ENCODE results near the gene NAV2.
A peak's percentile ranks its signal among the peaks of the same experiment; 100 is the strongest.
"Not testable (repeated sequence)": the region's sequence is repeated elsewhere in the genome, so short reads cannot be mapped to it uniquely, and the experiment has no call there.

Gene NAV2

GRCh38 chr11:19869466-19869865, 156.8 kb downstream of the NAV2 start:
- DNase-seq: peak in 1 of 2 experiments; percentile 16

- no peak for DNase-seq
Measured at GRCh38 chr11:19869946-19870589, 157.4 kb downstream of the NAV2 start.

- DNase-seq: peak; percentile 60 to 69
Measured at GRCh38 chr11:19871531-19871930, 158.9 kb downstream of the NAV2 start.

- DNase-seq: peak; percentile 27 to 85
Measured at GRCh38 chr11:19872512-19873145, 160.0 kb downstream of the NAV2 start.

- DNase-seq: no peak
Measured at GRCh38 chr11:19873730-19874129, 161.1 kb downstream of the NAV2 start.

GRCh38 chr11:19874266-19874665, 161.6 kb downstream of the NAV2 start:
- DNase-seq: no peak

- no peak for DNase-seq
Measured at GRCh38 chr11:19876750-19877149, 164.1 kb downstream of the NAV2 start.

GRCh38 chr11:19878520-19878919, 165.9 kb downstream of the NAV2 start:
- no peak for DNase-seq

- DNase-seq: peak in 1 of 2 experiments; percentile 76
Measured at GRCh38 chr11:19879307-19880087, 166.9 kb downstream of the NAV2 start.

GRCh38 chr11:19880088-19880345, 167.4 kb downstream of the NAV2 start:
- peak in 1 of 2 experiments; percentile 36 for DNase-seq

- DNase-seq: no peak
Measured at GRCh38 chr11:19881177-19881576, 168.5 kb downstream of the NAV2 start.

- DNase-seq: no peak
Measured at GRCh38 chr11:19882356-19882755, 169.7 kb downstream of the NAV2 start.

- no peak for DNase-seq
Measured at GRCh38 chr11:19886498-19886897, 173.9 kb downstream of the NAV2 start.

GRCh38 chr11:19887842-19888241, 175.2 kb downstream of the NAV2 start:
- DNase-seq: no peak

- no peak for DNase-seq
Measured at GRCh38 chr11:19889531-19889930, 176.9 kb downstream of the NAV2 start.

- DNase-seq: no peak
Measured at GRCh38 chr11:19890308-19890707, 177.7 kb downstream of the NAV2 start.

GRCh38 chr11:19891022-19891421, 178.4 kb downstream of the NAV2 start:
- DNase-seq: no peak

- no peak for DNase-seq
Measured at GRCh38 chr11:19892387-19892786, 179.8 kb downstream of the NAV2 start.

- no peak for DNase-seq
Measured at GRCh38 chr11:19892876-19893275, 180.2 kb downstream of the NAV2 start.

- no peak for DNase-seq
Measured at GRCh38 chr11:19894404-19894803, 181.8 kb downstream of the NAV2 start.

- DNase-seq: not testable (repeated sequence)
Measured at GRCh38 chr11:19895037-19895436, 182.4 kb downstream of the NAV2 start.

GRCh38 chr11:19895776-19896175, 183.1 kb downstream of the NAV2 start:
- no peak for DNase-seq

- DNase-seq: peak in 1 of 2 experiments; percentile 28
Measured at GRCh38 chr11:19903620-19904069, 191.0 kb downstream of the NAV2 start.

- no peak for DNase-seq
Measured at GRCh38 chr11:19905280-19905853, 192.7 kb downstream of the NAV2 start.

Measured in cerebellar nuclear complex (tissue), 1 donor.